ENCODE measurements around the gene C1orf53.
"Not testable (repeated sequence)": the region's sequence is repeated elsewhere in the genome, so short reads cannot be mapped to it uniquely, and the experiment has no call there.

- TF ChIP-seq, protein P1, sequence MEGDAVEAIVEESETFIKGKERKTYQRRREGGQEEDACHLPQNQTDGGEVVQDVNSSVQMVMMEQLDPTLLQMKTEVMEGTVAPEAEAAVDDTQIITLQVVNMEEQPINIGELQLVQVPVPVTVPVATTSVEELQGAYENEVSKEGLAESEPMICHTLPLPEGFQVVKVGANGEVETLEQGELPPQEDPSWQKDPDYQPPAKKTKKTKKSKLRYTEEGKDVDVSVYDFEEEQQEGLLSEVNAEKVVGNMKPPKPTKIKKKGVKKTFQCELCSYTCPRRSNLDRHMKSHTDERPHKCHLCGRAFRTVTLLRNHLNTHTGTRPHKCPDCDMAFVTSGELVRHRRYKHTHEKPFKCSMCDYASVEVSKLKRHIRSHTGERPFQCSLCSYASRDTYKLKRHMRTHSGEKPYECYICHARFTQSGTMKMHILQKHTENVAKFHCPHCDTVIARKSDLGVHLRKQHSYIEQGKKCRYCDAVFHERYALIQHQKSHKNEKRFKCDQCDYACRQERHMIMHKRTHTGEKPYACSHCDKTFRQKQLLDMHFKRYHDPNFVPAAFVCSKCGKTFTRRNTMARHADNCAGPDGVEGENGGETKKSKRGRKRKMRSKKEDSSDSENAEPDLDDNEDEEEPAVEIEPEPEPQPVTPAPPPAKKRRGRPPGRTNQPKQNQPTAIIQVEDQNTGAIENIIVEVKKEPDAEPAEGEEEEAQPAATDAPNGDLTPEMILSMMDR (IDR thresholded peaks at IDR 0.05), result not testable (repeated sequence)
- not testable (repeated sequence) for TF ChIP-seq POLR2A (IDR thresholded peaks at IDR 0.05)
Measured at GRCh38 chr1:197953472-197953871, 51.0 kb downstream of the C1orf53 start.
